HepG2 (cell line): ENCODE measurements around the gene SERTAD2. TPM values are rescaled to one million over a fixed set of nuclear protein-coding genes. Genes with fewer than 3 reads are reported as not detected.

Experiments
- HMG20A ChIP-seq: IDR thresholded peaks from 2 replicates; pipeline ENCODE4 v1.6.1; 2016; ENCODE audit warnings: borderline replicate concordance
- HOXA5 ChIP-seq: sonication (generic); formaldehyde crosslinking; IDR thresholded peaks from 2 replicates; pipeline ENCODE4 v1.4.0; 2020; ENCODE audit warnings: missing genetic modification reagents
- JUND ChIP-seq: sonication (generic); formaldehyde crosslinking; IDR thresholded peaks from 2 replicates; pipeline ENCODE4 v1.8.0; 2022; ENCODE audit warnings: mild to moderate bottlenecking, missing genetic modification reagents
- NKX3-1 ChIP-seq: sonication (generic); formaldehyde crosslinking; IDR thresholded peaks from 2 replicates; pipeline ENCODE4 v1.5.0; 2020; ENCODE audit warnings: missing genetic modification reagents
- NRL ChIP-seq: sonication (generic); formaldehyde crosslinking; IDR thresholded peaks from 2 replicates; pipeline ENCODE4 v1.5.0; 2020; ENCODE audit warnings: missing genetic modification reagents, mild to moderate bottlenecking, moderate library complexity, borderline replicate concordance
- POLR2AphosphoS2 ChIP-seq: IDR thresholded peaks from 2 replicates; pipeline ENCODE4 v1.6.1; 2011; ENCODE audit warnings: low read depth, low read length, improper control_type of control experiment
- SMAD9 ChIP-seq: sonication (generic); formaldehyde crosslinking; IDR thresholded peaks from 2 replicates; pipeline ENCODE4 v1.5.1; 2020; ENCODE audit warnings: mild to moderate bottlenecking, missing genetic modification reagents
- YEATS2 ChIP-seq: sonication (generic); formaldehyde crosslinking; IDR thresholded peaks from 2 replicates; pipeline ENCODE4 v1.4.0; 2020; ENCODE audit warnings: missing genetic modification reagents, borderline replicate concordance
- ZNF546 ChIP-seq: sonication (generic); formaldehyde crosslinking; conservative IDR thresholded peaks from 2 replicates; pipeline ENCODE4 v1.8.1; 2023; ENCODE audit warnings: mild to moderate bottlenecking, missing genetic modification reagents
- ZNF567 ChIP-seq: sonication (generic); formaldehyde crosslinking; IDR thresholded peaks from 2 replicates; pipeline ENCODE4 v1.8.1; 2023; ENCODE audit warnings: mild to moderate bottlenecking, missing genetic modification reagents, borderline replicate concordance
- ZSCAN25 ChIP-seq: sonication (generic); formaldehyde crosslinking; IDR thresholded peaks from 2 replicates; pipeline ENCODE4 v1.8.0; 2022; ENCODE audit warnings: mild to moderate bottlenecking, missing genetic modification reagents
- polyA plus RNA-seq, 8 experiments: library from polyadenylated mRNA; depleted of rRNA in 3 of 8; stranded (reverse) in 7 of 8; unstranded in 1 of 8; fragments of >200 nt; fragmentation: Illumina TruSeq in 4 of 8; extraction: Trizol in 4 of 8; gene quantifications; 2 replicates each; pipeline versions ENCODE4 v1.2.1 to v1.2.3, GENCODE V29; 2011 to 2016; ENCODE audit warnings: low read depth in 4 of 8, missing spikeins in 1 of 8, mixed read lengths in 1 of 8; ENCODE audit not compliant: insufficient read depth in 1 of 8
- total RNA-seq, 5 experiments: library from RNA; depleted of rRNA; stranded (reverse); fragments of >200 nt; fragmentation: Illumina TruSeq; extraction: Trizol; gene quantifications; 2 replicates each; pipeline ENCODE4 v1.2.3, GENCODE V29; 2016; ENCODE audit warnings: low read depth in 1 of 5
- TF ChIP-seq, protein P1 (sequence below): sonication (generic); formaldehyde crosslinking; conservative IDR thresholded peaks from 2 replicates; pipeline ENCODE4 v1.8.0; 2022; ENCODE audit warnings: mild to moderate bottlenecking, moderate library complexity, missing genetic modification reagents
- TF ChIP-seq, protein P2 (sequence below), 2 experiments: fragments of 450-650 bp in 1 of 2; sonication (generic) in 1 of 2; formaldehyde crosslinking; IDR thresholded peaks; 2 replicates each; pipeline versions ENCODE4 v1.5.0 to v1.8.0; 2020 to 2022; ENCODE audit warnings: mild to moderate bottlenecking in 1 of 2, missing genetic modification reagents in 1 of 2
- TF ChIP-seq, protein P3 (sequence below): sonication (generic); formaldehyde crosslinking; IDR thresholded peaks from 2 replicates; pipeline ENCODE4 v1.4.0; 2020; ENCODE audit warnings: missing genetic modification reagents
- TF ChIP-seq, protein P4 (sequence below): sonication (generic); formaldehyde crosslinking; IDR thresholded peaks from 2 replicates; pipeline ENCODE4 v1.5.1; 2020; ENCODE audit warnings: mild to moderate bottlenecking, missing genetic modification reagents, moderate library complexity
- TF ChIP-seq, protein P5 (sequence below): sonication (generic); formaldehyde crosslinking; IDR thresholded peaks from 2 replicates; pipeline ENCODE4 v1.5.1; 2020; ENCODE audit warnings: missing genetic modification reagents, mild to moderate bottlenecking, borderline replicate concordance
- TF ChIP-seq, protein P6 (sequence below): sonication (generic); IDR thresholded peaks from 2 replicates; pipeline ENCODE4 v1.6.1; 2016; ENCODE audit warnings: low read depth, borderline replicate concordance

The SERTAD2 gene
- total and polyA plus RNA-seq, 2 of the 13 experiments (the other 11 are each of a cell fraction or from before 2014, with no cell fraction given), result 6.7 to 22.6 TPM

DNA sequence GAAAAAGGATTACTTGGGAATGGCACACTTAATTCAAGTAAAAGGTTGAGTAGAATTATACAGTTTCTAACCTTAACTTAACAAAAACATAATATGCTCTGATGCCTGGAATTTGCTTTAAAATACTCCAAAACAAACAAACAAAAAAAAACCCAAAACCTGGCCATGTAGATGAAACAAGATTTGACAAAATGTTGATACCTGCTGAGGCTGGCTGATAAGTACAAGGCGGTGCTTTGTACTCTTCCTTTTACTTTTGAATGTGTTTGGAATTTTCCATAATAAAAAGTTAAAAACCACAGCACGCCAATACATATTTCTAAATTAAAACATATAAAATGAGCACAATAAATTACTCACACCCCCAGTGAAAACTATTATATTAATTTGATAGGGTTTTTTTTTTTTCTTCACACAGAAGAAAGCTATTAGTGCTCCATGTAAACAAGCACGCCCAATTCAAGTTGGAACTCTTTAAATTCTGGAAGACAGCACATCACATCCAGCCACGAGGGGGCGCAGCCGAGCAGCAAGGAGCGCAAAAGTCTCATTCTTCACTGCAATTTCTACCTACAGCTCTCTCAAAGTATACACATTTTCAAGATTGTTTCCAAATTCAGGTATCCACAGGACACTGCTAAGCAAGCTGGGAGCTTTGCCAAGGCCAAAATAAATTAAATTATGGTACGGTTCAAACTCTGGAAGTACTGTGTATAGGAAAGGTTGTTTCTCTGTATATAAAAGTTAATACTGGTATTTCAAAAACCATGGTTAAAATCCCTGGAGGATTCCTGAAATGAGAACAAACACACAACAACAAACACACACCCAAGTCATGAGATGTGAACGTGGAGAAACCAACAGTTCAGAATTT lies 7.5 kb downstream of the SERTAD2 start (continued):
- TF ChIP-seq, protein P1, sequence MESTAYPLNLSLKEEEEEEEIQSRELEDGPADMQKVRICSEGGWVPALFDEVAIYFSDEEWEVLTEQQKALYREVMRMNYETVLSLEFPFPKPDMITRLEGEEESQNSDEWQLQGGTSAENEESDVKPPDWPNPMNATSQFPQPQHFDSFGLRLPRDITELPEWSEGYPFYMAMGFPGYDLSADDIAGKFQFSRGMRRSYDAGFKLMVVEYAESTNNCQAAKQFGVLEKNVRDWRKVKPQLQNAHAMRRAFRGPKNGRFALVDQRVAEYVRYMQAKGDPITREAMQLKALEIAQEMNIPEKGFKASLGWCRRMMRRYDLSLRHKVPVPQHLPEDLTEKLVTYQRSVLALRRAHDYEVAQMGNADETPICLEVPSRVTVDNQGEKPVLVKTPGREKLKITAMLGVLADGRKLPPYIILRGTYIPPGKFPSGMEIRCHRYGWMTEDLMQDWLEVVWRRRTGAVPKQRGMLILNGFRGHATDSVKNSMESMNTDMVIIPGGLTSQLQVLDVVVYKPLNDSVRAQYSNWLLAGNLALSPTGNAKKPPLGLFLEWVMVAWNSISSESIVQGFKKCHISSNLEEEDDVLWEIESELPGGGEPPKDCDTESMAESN (CRISPR knock-in tag), result 0 out of 2 replicates have a peak, but pooled peaks have one; percentile 29
- TF ChIP-seq, protein P2, sequence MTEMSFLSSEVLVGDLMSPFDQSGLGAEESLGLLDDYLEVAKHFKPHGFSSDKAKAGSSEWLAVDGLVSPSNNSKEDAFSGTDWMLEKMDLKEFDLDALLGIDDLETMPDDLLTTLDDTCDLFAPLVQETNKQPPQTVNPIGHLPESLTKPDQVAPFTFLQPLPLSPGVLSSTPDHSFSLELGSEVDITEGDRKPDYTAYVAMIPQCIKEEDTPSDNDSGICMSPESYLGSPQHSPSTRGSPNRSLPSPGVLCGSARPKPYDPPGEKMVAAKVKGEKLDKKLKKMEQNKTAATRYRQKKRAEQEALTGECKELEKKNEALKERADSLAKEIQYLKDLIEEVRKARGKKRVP (CRISPR knock-in tag; IDR thresholded peaks at IDR 0.05), result no peak
- no peak for TF ChIP-seq ZSCAN25 (CRISPR knock-in tag)
- TF ChIP-seq ZNF567 (CRISPR knock-in tag), result no peak
- peak; percentile 71; the same call in 1 of the 2 replicates for TF ChIP-seq HOXA5
- TF ChIP-seq ZNF546 (CRISPR knock-in tag), result no peak
- peak; percentile 83; the same call in 1 of the 2 replicates for TF ChIP-seq POLR2AphosphoS2
- TF ChIP-seq YEATS2 (CRISPR knock-in tag), result peak; percentile 38; the same call in 1 of the 2 replicates
- TF ChIP-seq JUND (CRISPR knock-in tag), result no peak
- TF ChIP-seq, protein P3, sequence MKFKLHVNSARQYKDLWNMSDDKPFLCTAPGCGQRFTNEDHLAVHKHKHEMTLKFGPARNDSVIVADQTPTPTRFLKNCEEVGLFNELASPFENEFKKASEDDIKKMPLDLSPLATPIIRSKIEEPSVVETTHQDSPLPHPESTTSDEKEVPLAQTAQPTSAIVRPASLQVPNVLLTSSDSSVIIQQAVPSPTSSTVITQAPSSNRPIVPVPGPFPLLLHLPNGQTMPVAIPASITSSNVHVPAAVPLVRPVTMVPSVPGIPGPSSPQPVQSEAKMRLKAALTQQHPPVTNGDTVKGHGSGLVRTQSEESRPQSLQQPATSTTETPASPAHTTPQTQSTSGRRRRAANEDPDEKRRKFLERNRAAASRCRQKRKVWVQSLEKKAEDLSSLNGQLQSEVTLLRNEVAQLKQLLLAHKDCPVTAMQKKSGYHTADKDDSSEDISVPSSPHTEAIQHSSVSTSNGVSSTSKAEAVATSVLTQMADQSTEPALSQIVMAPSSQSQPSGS (CRISPR knock-in tag), result peak; percentile 44; the same call in 1 of the 2 replicates
- TF ChIP-seq, protein P4, sequence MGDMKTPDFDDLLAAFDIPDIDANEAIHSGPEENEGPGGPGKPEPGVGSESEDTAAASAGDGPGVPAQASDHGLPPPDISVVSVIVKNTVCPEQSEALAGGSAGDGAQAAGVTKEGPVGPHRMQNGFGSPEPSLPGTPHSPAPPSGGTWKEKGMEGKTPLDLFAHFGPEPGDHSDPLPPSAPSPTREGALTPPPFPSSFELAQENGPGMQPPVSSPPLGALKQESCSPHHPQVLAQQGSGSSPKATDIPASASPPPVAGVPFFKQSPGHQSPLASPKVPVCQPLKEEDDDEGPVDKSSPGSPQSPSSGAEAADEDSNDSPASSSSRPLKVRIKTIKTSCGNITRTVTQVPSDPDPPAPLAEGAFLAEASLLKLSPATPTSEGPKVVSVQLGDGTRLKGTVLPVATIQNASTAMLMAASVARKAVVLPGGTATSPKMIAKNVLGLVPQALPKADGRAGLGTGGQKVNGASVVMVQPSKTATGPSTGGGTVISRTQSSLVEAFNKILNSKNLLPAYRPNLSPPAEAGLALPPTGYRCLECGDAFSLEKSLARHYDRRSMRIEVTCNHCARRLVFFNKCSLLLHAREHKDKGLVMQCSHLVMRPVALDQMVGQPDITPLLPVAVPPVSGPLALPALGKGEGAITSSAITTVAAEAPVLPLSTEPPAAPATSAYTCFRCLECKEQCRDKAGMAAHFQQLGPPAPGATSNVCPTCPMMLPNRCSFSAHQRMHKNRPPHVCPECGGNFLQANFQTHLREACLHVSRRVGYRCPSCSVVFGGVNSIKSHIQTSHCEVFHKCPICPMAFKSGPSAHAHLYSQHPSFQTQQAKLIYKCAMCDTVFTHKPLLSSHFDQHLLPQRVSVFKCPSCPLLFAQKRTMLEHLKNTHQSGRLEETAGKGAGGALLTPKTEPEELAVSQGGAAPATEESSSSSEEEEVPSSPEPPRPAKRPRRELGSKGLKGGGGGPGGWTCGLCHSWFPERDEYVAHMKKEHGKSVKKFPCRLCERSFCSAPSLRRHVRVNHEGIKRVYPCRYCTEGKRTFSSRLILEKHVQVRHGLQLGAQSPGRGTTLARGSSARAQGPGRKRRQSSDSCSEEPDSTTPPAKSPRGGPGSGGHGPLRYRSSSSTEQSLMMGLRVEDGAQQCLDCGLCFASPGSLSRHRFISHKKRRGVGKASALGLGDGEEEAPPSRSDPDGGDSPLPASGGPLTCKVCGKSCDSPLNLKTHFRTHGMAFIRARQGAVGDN, result no peak
- TF ChIP-seq NKX3-1, result no peak
- TF ChIP-seq NRL (CRISPR knock-in tag), result no peak
- no peak for TF ChIP-seq SMAD9 (CRISPR knock-in tag)
- 0 out of 2 replicates have a peak, but pooled peaks have one; percentile 38 for TF ChIP-seq HMG20A (CRISPR knock-in tag)
- TF ChIP-seq, protein P5, sequence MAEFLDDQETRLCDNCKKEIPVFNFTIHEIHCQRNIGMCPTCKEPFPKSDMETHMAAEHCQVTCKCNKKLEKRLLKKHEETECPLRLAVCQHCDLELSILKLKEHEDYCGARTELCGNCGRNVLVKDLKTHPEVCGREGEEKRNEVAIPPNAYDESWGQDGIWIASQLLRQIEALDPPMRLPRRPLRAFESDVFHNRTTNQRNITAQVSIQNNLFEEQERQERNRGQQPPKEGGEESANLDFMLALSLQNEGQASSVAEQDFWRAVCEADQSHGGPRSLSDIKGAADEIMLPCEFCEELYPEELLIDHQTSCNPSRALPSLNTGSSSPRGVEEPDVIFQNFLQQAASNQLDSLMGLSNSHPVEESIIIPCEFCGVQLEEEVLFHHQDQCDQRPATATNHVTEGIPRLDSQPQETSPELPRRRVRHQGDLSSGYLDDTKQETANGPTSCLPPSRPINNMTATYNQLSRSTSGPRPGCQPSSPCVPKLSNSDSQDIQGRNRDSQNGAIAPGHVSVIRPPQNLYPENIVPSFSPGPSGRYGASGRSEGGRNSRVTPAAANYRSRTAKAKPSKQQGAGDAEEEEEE (CRISPR knock-in tag), result no peak
- TF ChIP-seq, protein P6, sequence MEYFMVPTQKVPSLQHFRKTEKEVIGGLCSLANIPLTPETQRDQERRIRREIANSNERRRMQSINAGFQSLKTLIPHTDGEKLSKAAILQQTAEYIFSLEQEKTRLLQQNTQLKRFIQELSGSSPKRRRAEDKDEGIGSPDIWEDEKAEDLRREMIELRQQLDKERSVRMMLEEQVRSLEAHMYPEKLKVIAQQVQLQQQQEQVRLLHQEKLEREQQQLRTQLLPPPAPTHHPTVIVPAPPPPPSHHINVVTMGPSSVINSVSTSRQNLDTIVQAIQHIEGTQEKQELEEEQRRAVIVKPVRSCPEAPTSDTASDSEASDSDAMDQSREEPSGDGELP, result no peak
